ENCODE data around the gene HM13.

Gene HM13

GRCh38 chr20:31476643-31477215, 37.5 kb upstream of the HM13 start:
- Histone ChIP-seq H3K4me3 (IDR thresholded peaks at IDR 0.05; ENCODE audit: insufficient read depth, low read depth, low read length) (no peak overlapping the region), H2AFZ (ENCODE audit: low read depth) (no peak overlapping the region), H3K27ac (no peak overlapping the region), H3K36me3 (ENCODE audit: insufficient read depth) (no peaks in the 10 kb centered on the region), H3K4me1 (ENCODE audit: low read depth, poor library complexity, severe bottlenecking) (no peaks in the 10 kb centered on the region), H4K20me1 (ENCODE audit: insufficient read depth) (no peaks in the 10 kb centered on the region), H3K4me2 (no peak overlapping the region), H3K79me2 (ENCODE audit: insufficient read depth, low read depth) (no peaks in the 10 kb centered on the region), H3K9ac (no peak overlapping the region), H3K27me3 (ENCODE audit: insufficient read depth, low read depth) (no peaks in the 10 kb centered on the region)
- TF ChIP-seq CTCF (conservative IDR thresholded peaks at IDR 0.05; ENCODE audit: low read depth, low read length), result no peak

- Histone ChIP-seq H3K4me3 (IDR thresholded peaks at IDR 0.05; ENCODE audit: insufficient read depth, low read depth, low read length) (no peak overlapping the region), H2AFZ (ENCODE audit: low read depth) (no peak overlapping the region), H4K20me1 (ENCODE audit: insufficient read depth) (no peaks in the 10 kb centered on the region), H3K36me3 (ENCODE audit: insufficient read depth) (no peaks in the 10 kb centered on the region), H3K79me2 (ENCODE audit: insufficient read depth, low read depth) (no peaks in the 10 kb centered on the region), H3K9ac (no peak overlapping the region), H3K4me1 (ENCODE audit: low read depth, poor library complexity, severe bottlenecking) (no peaks in the 10 kb centered on the region), H3K4me2 (no peak overlapping the region), H3K27ac (no peak overlapping the region), H3K27me3 (ENCODE audit: insufficient read depth, low read depth) (no peaks in the 10 kb centered on the region)
- no peak for TF ChIP-seq CTCF (conservative IDR thresholded peaks at IDR 0.05; ENCODE audit: low read depth, low read length)
Measured at GRCh38 chr20:31484001-31484400, 30.2 kb upstream of the HM13 start.

- Histone ChIP-seq H3K4me3 (IDR thresholded peaks at IDR 0.05; ENCODE audit: insufficient read depth, low read depth, low read length) (no peak overlapping the region), H3K36me3 (ENCODE audit: insufficient read depth) (no peaks in the 10 kb centered on the region), H3K27ac (no peak overlapping the region), H3K79me2 (ENCODE audit: insufficient read depth, low read depth) (no peaks in the 10 kb centered on the region), H3K4me2 (no peak overlapping the region), H3K4me1 (ENCODE audit: low read depth, poor library complexity, severe bottlenecking) (no peaks in the 10 kb centered on the region), H4K20me1 (ENCODE audit: insufficient read depth) (no peaks in the 10 kb centered on the region), H3K27me3 (ENCODE audit: insufficient read depth, low read depth) (no peaks in the 10 kb centered on the region), H3K9ac (no peak overlapping the region), H2AFZ (ENCODE audit: low read depth) (no peak overlapping the region)
- no peak for TF ChIP-seq CTCF (conservative IDR thresholded peaks at IDR 0.05; ENCODE audit: low read depth, low read length)
Measured at GRCh38 chr20:31485450-31486339, 28.5 kb upstream of the HM13 start.

GRCh38 chr20:31488115-31488514, 26.1 kb upstream of the HM13 start:
- no peaks in the 10 kb centered on the region for H3K4me1 ChIP-seq (ENCODE audit: low read depth, poor library complexity, severe bottlenecking)
- H3K79me2 ChIP-seq (ENCODE audit: insufficient read depth, low read depth), result no peaks in the 10 kb centered on the region
- no peaks in the 10 kb centered on the region for H4K20me1 ChIP-seq (ENCODE audit: insufficient read depth)
- H3K4me2 ChIP-seq, result no peak overlapping the region
- no peak overlapping the region for H3K27ac ChIP-seq
- H3K27me3 ChIP-seq (ENCODE audit: insufficient read depth, low read depth), result no peaks in the 10 kb centered on the region
- H2AFZ ChIP-seq (ENCODE audit: low read depth), result no peak overlapping the region
- no peak overlapping the region for H3K4me3 ChIP-seq (IDR thresholded peaks at IDR 0.05; ENCODE audit: insufficient read depth, low read depth, low read length)
- H3K9ac ChIP-seq, result no peak overlapping the region
- no peak for TF ChIP-seq CTCF (conservative IDR thresholded peaks at IDR 0.05; ENCODE audit: low read depth, low read length)
- no peaks in the 10 kb centered on the region for H3K36me3 ChIP-seq (ENCODE audit: insufficient read depth)

Measured in KMS-11 (cell line).